GM19351 (cell line): ENCODE results near the gene NDUFS4.
A peak's percentile ranks its signal among the peaks of the same experiment; 100 is the strongest.
"Not testable (repeated sequence)": the region's sequence is repeated elsewhere in the genome, so short reads cannot be mapped to it uniquely, and the experiment has no call there.

ENCODE experiments used
- ATAC-seq: cut with Tn5 transposase; IDR thresholded peaks from one replicate; pipeline ENCODE4 v1.9.1; 2021; ENCODE audit warnings: mild to moderate bottlenecking, moderate library complexity; ENCODE audit not compliant: unreplicated experiment

The NDUFS4 gene

DNA sequence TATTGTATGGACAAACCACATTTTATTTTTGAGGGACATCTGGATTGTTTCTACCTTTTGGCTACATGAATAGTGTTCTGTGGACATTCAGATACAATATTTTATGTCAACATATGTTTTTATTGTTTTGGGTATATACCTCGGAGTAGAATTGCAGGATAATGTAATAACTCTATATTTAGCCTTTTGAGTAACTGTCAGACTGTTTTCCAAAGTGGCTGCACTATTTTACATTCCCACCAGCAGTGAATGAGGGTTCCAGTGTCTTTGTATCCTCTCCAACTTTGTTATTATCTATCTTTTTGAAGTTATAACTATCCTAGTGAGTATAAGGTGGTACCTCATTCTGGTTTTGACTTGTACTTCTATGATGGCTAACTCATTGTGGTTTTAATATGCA lies 11.0 kb downstream of the NDUFS4 start:
- no peak for ATAC-seq

DNA sequence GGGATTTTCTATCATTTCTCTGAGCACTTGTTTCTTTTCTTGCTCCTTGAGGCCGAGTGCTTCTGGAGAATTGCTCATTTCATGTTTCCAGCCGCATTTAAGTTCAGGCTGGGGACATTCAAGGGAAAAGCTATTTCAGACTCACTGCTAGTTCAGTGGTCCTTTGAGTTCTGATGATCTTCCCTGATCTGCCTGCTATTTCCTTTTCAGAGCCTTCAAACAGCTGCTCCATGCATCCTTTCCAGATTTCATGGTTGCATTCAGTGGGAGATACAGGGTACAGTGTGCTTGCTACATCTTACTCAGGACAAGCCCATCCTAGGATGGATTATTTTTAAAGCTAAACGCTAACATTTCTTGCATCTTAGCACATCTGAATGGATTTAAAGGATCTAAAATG lies 14.7 kb downstream of the NDUFS4 start:
- ATAC-seq, result no peak

- ATAC-seq, result no peak
These were observed 15.4 kb downstream of the NDUFS4 start for GRCh38 chr5:53575831-53576230.

- no peak for ATAC-seq
These were observed 16.2 kb downstream of the NDUFS4 start for GRCh38 chr5:53576674-53577073.

DNA sequence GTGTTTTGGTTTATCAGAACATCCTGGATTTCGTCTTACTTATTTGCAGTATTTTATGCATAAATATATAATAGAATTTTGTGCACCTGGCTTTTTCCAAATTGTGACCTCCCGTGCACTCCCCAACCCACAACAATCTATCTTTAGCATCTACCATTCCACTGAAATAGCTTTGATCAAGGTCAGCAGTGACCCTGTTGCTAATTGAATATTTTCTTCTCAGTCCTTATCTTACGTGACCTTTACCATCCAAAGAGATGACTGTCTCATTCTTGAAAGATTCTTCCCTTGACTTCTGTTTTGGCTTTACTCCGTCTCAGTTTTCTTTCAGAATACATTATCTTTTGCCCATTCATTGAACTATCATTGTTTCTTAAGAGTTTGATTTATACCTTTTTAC lies 18.4 kb downstream of the NDUFS4 start:
- ATAC-seq, result no peak

- ATAC-seq, result no peak
These were observed 20.1 kb downstream of the NDUFS4 start for GRCh38 chr5:53580547-53580946.

DNA sequence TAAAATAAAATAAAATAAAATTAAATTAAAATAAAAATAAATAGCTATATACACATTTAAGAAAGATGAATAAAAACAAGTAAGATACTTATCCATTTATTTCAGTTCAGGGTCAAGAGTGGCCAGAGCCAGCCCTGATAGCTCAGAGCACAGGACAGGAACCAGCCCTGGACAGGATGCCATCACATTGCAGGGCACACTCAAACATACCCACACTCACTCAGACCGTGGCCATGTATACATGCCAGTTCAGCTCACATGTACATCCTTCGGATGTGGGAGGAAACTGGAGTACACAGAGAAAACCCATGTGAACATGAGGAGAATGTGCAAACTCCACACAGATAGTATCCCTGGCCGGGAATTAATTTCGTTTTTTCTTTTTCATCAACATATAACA lies 21.8 kb downstream of the NDUFS4 start:
- no peak for ATAC-seq

GRCh38 chr5:53590759-53591158 lies 30.3 kb downstream of the NDUFS4 start:
- ATAC-seq, result peak; percentile 64

- no peak for ATAC-seq
These were observed 34.0 kb downstream of the NDUFS4 start for GRCh38 chr5:53594419-53594818.

- no peak for ATAC-seq
These were observed 37.5 kb downstream of the NDUFS4 start for GRCh38 chr5:53597894-53598293.

DNA sequence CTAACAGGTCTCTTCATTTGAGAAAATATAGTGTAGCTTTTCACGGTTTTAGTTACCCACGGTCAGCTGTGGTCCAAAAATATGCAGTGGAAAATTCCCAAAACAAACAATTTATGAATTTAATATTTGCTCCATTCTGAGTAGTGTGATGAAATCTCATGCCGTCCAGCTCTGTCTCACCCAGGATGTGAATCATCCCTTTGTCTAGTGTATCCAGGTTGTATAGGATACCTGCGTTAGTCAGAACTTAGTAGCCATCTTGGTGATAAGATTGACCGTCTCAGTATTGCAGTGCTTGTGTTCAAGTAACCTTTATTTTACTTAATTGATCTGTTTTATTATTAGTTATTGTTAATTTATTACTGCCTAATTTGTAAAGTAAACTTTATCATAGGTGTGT lies 41.1 kb downstream of the NDUFS4 start:
- ATAC-seq, result no peak

DNA sequence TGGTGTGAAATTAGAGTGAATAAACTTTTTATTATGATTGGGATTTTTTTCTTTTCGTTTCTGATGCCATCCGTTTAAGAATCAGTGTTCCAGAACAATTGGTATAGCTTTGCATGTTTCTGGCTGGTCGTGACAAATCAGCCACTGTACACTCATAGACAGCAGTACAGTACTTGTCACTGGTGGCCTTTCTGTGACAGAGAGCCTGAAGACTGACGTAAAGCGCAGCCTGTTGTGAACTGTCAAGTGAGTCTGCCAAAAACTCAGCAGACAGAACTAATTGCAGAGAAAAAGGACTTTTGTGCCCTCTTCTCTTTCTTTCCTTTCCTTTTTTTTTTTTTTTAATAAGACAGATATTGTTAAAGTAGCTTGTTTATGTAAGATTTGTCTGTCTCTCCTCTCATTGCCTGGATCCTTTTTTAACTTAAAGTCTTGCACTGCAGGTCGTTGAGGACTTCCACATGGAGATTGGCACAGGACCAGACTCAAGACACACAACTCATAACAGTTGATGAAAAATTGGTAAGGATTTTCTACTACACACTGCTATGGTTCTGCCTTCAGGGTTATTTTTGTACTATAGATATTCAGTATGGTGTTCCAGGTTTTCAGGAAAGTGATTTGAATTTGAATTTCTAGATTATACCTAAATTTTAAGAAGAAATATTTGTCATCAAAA lies 42.7 kb downstream of the NDUFS4 start:
- no peak for ATAC-seq

DNA sequence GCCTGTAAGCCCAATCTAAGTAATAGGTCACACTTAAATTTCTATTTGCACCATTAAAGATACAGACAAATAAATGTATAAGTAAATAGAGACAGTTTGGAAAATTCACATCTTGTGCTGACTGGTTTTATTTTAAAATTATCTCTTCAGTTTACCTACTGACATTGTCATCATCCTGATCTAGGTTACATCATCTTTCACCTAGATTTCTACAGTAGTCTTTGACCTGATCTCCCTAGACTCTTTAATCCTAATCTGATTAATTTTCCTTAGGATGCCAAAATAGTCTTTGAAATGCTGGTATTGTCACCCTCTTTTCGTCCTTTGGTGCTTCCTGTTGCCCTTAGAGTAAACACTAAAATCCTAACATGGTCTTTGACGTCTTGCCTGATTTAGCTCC lies 43.9 kb downstream of the NDUFS4 start:
- ATAC-seq, result no peak

DNA sequence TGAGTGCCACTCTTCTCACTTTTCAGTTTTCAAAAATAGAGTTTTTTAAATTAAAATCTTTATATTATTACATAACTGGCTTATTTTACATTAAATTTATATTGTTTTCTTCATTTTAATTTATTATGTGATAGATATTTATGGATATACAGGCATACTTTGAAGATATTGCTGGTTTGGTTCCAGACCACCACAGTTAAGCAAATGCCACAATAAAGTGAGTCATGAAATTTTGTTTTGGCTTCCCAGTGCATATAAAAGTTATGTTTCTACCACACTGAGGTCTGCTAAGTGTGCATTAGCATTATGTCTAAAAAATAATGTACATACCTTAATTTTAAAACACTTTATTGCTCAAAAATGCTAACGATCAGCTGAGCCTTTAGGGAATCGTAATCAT lies 47.4 kb downstream of the NDUFS4 start:
- ATAC-seq, result no peak

DNA sequence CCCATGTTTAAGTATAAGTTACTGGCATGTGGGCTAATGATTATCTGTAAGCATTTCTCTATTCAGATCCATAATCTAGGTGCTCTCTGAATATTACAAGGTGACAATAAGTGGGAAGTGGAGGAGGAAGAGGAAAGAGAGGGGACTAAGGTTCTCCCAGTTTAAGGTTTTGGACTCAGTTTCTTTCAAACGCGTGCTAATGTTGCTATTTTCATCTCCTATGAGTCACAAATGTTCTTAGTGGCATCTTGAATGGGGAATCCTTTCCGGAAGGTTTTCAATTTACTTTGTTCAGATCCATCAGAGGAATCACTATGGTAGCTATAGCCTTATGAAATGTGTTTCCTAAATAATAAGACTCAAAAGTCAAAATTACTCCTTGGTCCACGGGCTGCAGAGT lies 48.5 kb downstream of the NDUFS4 start:
- ATAC-seq, result not testable (repeated sequence)

DNA sequence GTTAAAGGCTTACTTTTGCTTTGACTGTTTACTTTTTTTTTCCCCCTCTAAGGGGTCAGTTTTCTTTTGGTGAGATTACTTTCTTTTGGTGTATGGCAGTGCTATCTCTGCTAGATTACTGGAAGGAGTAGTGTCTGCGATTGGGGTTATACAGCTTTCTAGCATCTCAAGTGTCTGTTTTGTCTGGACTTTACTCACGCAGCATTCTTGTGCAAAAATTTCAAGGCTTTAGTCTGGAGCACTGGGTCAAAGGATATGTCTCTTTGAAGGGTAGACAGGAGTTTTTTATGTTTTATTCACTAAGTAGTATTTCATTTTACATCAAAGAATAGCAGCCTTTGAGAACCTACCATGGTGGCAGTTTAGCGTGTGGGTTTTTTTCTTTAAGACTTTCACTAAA lies 52.6 kb downstream of the NDUFS4 start:
- ATAC-seq, result no peak

- ATAC-seq, result no peak
These were observed 53.1 kb downstream of the NDUFS4 start for GRCh38 chr5:53613536-53613935.

GRCh38 chr5:53614376-53614885 lies 54.0 kb downstream of the NDUFS4 start:
- no peak for ATAC-seq

DNA sequence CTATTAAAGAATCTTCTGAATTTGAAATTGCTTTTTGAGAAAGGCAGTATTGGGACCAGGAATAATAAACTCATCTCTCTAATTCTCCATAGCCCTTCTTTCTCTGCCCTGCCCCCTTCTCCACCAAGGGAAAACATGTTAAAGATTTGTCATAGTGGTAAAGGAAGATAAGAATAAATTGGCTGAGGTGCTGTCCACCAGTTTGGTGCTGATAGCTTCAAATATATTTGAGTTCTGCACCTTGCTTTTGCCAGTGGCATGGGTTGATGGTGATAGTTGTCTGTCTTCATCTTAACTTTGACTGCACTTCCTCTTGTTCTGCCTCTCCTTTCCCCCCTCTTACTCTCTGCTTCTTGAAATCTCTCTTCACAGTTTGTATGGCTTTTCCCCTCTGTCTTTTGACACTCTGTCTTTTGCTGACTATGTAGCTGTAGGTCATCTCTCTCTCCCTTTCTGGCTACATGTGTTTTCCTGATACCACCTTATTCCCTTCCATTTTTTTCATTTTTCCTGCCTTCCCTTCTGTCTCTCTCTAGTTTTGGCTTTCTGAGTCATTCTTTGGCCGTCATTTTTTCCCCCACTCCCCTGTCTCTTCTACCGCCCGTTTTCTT lies 56.6 kb downstream of the NDUFS4 start:
- ATAC-seq, result no peak

- no peak for ATAC-seq
These were observed 70.8 kb downstream of the NDUFS4 start for GRCh38 chr5:53631251-53631650.

DNA sequence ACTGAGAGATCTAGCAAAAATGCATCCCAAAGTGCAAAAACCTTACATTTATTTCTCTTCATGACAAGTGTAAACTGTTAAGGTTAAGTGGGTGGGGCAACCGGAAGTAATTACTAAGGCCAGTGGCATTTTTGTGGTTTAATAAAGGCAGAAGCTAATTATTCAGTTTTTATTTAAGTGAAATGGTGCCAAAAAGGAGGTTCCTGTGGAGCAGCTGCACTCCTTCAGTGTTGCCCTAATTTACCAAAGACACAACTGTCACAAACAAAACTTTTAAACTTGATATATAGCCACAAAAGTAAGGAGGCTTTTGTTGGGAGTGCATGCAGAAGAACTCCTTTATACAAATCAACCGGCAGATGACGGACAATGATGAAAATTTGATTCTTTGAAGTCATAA lies 81.6 kb downstream of the NDUFS4 start:
- ATAC-seq, result no peak

DNA sequence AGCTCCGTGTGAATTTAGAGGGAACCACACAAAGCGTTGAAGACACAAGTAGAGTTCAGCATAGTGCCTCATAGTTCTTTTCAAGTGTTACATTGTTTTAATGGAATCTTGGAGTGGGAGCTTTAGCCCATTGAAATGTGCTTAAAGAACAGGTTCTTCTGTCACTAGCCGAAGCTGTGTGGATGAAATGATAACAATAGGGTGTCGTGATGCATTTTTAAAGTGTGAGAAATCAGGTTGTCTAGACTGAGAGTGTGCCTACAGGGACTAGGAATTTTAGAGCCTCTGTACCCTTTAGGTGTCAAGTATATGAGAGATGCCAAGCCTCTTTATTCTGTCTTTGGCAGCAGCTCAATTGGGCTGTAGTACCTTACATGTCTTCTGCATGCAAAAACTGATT lies 83.0 kb downstream of the NDUFS4 start:
- ATAC-seq, result no peak

DNA sequence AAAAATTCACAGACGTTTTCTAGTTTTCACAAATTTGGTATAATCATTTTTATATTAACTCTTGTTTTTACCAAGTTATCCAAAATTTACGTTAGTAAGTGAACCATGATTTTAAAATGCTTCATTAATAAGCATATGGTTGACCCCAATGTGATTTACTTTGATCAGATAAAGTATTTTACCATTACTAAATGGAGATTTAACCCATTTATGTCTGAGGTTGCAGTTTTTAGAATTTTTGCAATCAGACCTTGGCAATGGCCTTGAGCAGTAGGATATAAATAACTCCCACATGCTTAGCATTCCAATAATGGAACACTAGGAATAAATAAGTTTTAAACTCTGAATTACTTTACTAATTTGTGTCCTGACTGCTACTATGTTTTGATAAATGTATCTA lies 84.6 kb downstream of the NDUFS4 start:
- ATAC-seq, result no peak
